Measurements from ENCODE around the gene WDR87.
A peak's percentile ranks its signal among the peaks of the same experiment; 100 is the strongest.

The WDR87 gene

DNA sequence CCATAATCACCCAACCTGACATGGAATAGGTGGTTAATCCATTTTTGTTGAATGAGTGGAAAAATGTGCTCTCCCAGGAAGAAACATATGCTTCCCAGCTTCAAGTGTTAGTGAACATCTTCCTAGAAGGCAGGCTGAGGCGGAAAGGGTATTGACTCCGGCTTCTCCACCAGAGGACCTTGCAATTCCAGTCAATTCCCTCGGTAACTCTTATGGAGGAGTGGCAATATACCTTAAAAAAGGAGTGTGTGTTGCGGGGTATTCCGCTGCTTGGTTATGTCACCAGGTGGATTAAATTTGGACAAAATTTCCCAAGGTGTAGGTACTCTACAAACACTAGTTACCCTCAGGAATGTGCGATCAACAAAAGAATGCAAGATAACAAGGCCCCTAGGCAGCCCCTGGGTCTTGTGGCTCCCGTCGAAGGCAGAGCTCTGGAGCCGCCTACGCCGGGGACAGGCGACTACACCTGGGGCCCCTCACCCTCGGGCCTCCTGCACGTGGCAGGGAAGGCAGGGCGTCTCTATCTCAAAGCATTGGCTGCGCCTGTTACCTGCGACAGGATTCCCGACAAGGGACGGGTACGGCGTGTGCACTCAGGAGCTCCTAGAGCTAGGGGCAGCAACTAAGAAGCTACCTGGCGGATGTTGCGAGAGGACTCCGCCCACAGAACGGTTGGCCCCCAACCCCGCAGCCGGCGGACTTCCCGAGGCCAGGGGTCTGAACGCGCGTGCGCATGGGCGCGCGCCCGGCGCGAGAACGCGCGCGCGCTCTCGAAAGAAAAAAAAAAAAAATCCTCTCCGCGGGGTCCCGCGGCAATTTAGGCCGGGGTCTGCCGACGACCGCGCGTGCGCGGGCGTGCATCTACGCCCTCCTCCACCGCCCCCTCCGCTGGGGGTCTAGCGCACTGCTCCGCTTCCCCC lies at the start of gene WDR87:
Gene WDR87 (minus strand): TSS at position 649 of the 923 bp plus-strand sequence. CDS start 8,355 bp downstream, outside the sequence.
- DNase-seq (ENCODE audit: low read depth in 2 of 2): peak in 1 of 2 donors; percentile 15

DNA sequence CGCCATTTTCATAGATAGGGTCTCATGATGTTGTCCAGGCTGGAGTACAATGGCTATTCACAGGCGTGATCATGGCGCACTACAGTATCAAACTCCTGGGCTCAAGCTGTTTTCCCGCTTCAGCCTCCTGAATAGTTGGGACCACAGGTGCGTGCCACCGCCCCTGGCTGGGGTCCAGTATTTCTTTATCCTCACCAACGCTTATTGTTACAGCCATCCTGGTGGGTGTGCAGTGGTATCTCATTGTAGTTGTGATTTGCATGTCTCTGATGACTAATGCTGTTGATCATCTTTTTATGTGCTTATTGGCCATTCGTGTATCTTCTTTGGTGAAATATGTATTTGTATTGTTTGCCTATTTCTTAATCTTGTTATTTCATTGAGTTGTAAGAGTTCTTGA lies 49.6 kb upstream of the WDR87 start:
- no peak for DNase-seq (ENCODE audit: low read depth in 2 of 2)

DNA sequence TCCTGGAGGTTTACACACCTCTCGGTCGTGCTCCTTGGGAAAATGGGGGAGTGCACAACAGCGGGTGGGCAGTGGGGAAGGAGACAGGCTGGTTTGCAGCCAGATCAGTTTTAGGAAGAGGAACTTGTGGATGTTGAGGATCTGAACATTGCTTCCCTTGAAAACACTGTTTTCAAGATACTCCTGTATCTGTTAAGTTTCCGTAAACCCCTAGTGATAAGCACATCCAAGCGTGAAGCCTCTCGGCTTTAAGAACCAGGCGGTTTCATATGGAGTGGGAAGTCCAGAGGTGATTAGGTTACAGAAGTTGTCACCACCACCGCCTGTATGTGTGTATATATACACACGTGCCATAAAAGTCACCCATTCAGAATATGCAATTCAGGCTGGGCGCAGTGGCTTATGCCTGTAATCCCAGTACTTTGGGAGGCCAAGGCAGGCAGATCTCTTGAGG lies 48.1 kb upstream of the WDR87 start:
- no peak for DNase-seq (ENCODE audit: low read depth in 2 of 2)

DNA sequence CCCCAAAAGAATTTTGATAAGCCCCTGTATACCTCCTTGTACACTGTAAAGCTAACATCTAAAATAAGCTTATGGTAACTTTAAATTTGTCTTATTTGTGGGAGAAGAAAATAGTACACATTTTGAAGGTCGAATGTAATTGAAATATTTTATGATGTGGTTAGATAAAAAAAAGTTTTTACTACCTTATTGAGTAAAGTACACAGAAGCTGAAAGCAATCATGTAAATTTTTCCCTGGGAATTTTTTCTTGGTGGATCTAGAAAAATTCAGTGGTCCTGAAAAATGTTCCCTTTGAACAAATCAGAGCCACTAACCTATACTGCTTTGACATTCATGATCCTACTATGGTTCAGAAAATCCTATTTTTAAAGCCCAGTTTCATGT lies 47.5 kb upstream of the WDR87 start:
- no peak for DNase-seq (ENCODE audit: low read depth in 2 of 2)

DNA sequence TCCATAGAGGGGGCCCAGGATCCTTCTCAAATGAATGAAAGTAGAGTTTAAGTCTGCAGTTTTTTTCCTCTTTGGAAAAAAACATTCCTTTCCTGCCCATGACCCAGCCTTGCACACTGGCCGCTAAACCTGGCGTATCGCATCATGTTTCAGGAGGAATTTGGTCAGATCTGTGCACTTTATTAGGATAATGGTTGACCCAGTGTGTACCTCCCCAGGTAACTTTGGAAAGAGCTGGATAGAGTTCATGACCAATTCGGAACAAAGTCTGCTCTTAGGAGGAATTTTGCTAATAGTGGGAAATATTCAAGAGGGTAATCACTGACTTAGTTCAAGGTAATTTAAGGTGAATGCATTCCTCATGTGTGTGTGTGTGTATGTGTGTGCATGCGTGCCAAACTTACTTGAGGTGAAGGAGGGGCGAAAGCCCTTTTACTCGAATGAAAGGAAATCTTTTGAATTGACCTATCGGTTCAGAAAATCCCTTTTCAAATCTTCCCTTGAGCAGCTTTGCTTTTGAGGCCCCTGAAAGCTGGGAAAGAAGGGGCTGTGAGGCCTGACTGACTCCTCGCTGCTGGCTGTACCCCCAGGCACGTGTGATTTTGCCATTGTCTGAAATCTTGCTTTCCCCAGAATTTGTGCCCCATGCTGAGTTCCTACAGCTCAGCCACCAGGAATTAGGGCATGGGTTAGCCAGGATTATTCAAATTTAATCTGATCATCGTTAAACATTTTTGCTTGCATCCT lies 47.0 kb upstream of the WDR87 start:
- no peak for DNase-seq (ENCODE audit: low read depth in 2 of 2)

DNA sequence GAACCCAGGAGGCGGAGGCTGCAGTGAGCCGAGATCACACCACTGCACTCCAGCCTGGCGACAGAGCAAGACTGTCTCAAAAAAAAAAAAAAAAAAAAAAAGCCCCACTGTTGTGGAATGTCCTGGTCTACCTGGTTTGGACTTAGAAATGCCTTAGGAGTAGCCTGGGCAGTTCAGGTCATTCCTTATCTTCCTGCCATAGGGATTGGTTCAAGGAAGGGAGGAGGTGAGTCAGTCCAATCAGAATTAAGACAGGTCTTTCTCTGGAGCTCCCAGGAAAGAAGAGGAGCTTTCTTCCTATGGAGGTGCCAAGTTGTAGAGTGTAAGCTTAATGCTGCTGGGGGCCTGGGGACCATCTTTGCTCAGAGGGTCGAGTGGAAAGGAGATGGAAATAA lies 45.4 kb upstream of the WDR87 start:
- no peak for DNase-seq (ENCODE audit: low read depth in 2 of 2)

DNA sequence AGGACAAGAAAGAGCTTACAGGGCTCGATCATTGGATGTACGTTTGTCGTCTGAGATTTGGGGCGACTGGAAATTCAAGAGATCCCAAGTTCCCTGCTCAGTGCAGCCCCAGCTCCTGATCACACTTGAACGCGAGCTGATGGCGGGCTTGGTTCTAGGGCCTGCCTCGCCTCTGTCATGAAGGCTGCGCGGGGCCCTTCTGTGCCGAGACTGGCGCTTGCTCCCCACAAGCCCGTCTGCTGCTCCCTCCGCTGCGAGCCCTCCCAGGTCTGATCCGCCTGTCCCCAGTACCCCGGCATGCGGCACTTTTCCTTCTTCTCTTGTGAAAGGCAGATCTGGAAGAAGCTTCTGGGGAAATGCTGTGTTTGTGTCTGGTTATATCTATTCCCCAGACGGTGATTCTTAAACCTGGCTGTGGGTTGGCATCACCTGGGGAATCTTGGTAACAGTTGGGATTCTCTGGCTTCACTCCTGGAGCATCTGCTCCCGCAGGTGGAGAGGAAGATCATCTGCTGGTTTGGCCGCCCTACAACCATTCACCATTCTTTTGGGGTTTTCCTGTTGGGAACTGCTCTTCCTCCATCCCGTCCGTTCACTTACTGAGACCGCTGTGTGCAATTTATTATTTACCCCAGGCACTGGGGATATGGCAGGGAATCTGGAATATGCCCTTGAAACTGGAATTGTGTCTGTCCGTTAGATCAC lies 44.2 kb upstream of the WDR87 start:
- DNase-seq (ENCODE audit: low read depth in 2 of 2): no peak

DNA sequence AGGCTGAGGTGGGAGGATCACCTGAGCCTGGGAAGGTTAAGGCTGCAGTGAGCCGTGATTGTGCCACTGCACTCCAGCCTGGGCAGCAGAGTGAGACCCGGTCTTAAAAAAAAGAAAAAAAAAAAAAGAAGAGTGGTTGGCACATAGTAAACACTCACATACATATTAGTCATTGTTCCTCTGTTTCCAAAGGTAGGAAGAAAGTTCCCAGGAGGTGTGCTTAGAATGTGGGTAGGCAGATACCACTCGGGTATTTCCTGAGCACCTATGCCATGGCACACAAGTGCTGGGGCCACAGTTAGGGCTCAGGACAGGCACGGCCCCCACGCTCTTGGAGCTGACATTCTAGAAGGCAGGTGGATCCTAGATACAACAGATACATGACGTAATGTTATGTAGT lies 42.0 kb upstream of the WDR87 start:
- no peak for DNase-seq (ENCODE audit: low read depth in 2 of 2)

DNA sequence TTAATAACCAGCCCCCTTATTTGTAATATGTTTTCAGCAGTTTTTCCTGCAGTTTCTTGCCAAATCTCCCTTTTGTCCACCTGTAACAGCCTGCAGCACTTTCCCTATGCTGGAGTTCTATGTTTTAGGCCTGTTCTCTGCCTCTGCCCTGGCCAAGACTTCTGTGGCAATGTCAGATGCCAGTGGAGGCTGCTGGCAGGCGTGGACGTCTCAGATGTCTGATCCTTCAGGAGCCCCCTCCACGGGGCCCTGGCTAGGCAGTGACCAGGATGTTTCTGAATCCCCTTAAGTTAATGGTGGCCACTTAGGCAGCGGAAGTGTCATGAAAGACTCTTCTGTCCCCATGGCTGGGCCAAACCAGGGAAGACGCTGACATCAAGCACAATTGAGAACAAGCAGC lies 41.4 kb upstream of the WDR87 start:
- no peak for DNase-seq (ENCODE audit: low read depth in 2 of 2)

DNA sequence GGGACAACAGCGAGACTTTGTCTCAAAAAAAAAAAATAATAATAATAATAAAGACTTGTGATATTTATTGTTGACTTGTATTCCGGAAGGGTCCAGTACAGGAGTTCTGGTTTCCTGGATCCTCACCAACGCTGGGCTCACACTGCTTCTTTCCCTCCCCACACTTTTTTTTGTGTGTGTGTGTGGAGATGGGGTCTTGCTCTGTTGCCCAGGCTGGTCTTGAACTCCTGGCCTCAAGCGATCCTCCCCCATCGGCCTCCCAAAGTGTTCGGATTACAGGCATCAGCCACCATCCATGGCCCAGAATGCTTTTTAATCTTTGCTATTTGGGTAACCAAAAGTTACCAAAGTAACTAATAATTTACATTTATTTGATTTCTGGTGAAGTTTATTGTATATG lies 39.7 kb upstream of the WDR87 start:
- DNase-seq (ENCODE audit: low read depth in 2 of 2): no peak

DNA sequence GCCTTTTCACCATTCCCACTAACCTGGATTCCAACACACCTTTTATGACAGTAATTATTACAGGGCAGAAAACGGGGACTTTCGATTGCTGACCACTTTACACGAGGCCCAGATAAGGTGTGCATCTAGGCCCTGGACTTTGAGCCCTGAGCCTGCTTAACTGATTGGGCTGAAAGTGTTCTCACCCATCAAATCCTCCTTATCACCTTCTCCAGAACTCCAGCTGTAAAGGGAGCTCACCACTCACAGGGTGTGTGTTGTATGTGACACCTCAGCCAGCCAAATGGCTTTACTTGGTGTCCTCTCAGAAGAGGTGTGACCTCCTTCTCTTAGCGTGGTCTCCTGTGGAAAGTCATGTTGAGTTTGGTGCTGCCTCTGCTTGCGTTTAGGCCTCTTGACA lies 37.1 kb upstream of the WDR87 start:
- DNase-seq (ENCODE audit: low read depth in 2 of 2): no peak

DNA sequence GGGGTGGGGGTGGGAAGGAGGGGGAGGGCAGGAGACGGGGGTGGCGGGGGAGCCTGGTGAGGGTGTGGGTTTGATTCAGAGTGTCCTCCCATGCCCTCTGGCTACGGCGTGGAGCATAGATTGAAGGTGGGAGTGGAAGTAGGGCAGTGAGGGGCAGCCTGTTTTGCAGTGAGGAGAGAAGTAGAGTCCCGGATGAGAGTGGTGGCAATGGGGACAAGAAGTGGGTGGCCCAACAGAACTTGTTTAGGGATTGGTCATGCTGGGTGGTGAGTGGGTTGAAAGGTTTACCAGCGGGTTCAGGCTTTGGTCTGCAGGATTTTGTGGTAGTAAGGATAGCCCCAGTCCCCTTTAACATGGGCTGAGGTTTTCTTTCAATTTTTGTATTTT lies 36.1 kb upstream of the WDR87 start:
- no peak for DNase-seq (ENCODE audit: low read depth in 2 of 2)

DNA sequence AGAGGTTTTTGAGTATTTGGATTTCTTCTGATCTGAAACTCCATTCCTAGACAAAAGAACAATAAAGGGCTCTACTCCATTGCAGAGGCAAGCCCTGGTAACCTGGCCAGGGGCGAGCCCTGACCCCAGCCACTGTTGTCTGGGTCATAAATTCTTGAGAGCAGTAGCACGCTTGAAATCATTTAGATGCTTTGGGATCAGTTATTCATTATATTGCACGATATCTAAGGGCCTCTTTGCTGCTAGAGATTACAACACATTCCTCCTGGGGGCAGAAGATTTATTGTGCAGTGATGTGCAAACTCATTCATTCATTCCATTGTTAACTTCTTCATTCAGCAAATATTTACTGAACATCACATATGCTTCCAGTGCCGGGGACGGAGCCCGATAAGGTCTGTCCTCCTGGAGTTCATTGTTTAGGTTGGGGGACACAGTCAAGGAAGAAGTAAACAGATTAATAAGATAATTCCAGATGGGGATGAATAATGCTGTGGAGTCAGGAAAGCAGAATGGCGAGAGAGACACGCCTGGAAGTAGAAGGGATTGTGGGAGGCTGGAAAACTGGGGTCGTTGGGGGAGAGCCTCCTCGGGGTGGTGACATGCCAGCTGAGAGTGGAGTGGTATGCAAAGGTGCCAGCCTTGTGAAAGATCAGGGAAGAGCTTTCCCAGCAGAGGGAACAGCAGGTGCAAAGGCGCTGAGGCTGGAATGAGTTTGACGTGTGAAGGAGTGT lies 35.6 kb upstream of the WDR87 start:
- DNase-seq (ENCODE audit: low read depth in 2 of 2): no peak

DNA sequence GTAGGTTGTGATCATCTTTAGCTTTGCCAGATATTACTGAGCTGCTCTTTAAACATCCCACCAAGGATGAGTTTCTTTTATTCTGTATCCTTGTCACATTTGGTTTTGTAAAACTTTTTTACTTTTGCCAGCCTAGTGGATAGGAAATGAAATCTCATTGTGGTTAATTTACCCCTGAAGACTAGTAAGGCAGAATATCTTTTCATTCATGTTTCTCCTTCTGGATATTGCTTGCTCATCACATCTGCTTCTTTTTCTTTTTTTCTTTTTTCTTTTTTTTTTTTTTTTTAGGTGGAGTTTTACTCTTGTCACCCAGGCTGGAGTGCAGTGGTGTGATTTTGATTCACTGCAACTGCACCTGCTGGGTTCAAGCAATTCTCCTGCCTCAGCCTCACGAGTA lies 32.0 kb upstream of the WDR87 start:
- no peak for DNase-seq (ENCODE audit: low read depth in 2 of 2)

DNA sequence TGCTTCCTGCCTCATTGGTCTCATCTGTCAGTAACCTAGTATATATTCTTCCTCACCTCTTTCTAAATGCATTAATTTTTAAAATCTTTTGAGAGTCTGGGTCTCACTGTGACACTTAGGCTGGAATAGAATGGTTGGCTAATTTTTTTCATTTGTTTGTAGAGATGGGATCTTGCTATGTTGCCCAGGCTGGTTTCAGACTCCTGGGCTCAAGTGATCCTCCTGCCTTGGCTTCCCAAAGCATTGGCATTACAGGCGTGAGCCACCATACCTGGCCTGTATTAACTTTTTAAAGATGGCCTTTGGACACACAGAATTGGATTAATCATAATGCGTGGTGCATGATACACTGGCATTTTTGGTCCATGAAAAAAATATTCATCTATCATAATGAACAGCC lies 30.5 kb upstream of the WDR87 start:
- DNase-seq (ENCODE audit: low read depth in 2 of 2): no peak

DNA sequence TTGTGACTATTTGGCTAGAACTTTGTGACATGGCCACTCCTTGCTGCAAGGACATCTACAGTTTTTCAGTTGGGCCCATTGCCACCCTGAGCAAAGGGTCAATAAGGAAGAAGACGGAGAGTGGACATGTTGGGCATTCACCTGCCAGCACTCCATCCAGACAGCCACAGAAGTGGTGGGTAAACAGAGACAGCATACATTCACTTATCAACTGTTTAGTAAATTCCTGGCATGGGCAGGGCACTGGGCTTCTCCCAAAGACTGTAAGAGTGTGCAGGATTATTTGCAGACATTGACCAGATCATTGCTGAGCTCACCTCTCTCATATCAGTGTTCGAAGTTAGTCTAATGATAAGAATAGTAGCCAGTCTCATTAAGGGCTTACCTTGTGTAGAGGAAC lies 29.8 kb upstream of the WDR87 start:
- DNase-seq (ENCODE audit: low read depth in 2 of 2): no peak

DNA sequence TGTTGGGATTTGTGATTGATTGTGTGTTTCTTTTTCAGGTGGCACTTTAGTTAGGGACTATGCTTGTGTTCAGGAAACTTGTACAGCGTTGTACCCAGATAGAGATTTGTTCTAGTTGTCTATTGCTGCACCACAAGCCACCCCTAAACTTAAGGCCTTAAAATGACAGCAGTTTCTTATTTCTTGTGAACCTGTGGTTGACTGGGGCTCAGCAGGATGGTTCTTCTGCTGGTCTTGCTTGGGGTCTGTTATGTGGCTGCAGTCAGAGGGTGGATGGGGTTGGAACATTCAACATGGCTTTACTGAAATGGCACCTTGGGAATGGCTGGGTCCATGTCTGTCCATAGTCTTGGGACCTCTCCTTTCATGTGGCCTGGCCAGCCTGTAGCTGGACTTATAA lies 28.9 kb upstream of the WDR87 start:
- DNase-seq (ENCODE audit: low read depth in 2 of 2): no peak

DNA sequence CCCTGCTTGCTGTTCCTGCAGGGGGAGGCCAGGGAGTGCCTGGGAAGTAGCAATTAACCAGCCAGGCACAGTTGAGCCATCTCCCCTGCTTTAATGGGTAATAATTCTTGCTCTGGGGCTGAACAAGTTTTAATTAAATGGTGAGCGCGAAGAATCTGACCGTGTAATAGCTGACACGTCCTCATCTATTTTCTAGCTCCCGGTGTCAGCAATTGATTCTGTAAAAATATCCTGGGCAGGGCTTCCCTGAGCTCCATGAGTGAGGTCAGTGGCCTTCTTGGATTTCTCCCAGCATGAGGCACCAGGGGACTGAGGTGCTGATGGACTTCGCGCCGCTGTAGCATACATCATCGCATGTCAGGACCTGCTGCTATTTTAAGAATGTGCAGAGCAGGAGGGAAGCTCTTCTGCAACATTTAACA lies 27.6 kb upstream of the WDR87 start:
- no peak for DNase-seq (ENCODE audit: low read depth in 2 of 2)

DNA sequence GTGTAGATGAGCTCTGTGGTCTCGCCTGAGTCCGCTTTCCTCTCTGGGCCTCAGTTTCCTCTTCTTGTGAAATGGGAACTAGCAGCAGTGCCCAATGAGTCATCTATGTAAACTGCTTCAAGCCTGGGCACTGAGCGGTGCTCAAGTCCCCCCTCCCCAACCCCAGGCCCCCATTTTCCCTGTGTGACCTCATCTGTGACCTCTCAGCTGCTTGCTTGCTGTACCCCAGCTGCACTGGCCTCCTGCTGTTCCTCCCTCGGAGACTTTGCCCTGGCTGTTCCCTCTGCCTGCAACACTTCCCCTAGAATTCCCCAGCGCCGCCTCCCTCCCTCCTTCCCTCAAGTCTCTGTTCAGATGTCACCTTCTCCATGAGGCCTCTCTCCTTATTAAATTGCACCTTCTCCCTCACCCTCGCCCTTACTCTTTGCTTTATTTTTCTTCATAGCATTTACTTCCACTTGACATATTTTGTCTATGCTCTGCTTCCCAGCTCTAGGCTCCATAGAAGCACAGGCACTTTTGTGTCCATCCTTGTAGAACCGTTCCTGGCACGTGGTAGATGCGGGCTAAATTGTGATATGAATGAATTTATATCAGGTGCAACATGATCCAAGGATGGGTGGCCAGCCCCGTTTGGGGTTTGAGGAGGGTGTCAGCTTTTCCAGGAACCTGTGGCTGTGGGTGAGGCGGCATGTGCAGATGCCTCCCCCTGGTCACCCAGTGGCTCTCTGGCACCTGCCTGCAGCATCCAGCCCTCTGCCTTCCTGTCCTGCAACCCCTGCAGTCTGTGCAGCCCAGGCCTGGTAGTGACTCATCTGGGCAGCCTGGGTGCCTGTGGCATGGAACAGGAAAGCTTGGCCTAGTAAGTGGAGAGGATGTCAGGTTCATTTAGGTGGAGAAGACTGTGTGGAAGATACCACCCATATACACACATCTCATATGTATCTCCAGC lies 26.9 kb upstream of the WDR87 start:
- no peak for DNase-seq (ENCODE audit: low read depth in 2 of 2)

DNA sequence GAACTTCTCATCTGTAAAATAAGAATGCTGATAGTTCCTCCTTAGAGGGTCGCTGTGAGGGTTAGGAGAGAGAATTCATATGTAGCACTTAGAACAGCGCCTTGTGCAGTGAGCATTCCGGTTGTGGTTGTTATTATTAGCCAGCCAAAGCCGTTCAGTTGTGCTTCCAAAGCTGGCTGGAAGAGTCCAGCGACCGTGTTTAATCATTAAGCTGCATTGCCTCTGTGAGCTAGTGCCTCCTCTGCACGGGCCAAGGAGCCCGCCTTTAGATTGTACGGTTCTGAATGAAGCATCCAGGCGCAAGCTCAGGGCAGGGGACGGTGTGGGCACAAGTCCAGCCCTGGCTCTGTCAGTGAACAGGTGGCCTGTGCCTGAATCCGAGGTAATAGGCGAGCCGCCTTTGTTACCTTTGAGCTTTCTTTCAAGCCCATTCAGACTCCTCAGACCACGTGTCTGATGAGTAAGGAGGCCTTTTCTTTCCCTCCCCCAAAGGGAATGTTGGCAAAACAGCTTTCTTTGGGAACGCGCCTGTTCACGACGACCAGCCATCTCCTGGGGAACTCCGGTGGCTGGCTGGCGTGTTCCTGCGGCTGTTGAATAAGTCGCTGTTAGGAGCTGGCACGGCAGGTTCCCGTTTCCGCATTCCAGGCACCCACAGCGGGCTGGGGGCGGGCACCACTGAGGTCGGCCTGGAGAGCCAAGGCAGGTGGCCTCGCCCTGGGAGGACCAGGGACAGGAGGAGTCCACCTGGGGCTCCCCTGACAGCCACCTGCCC lies 25.7 kb upstream of the WDR87 start:
- DNase-seq (ENCODE audit: low read depth in 2 of 2): no peak
